ENCODE data around the gene CCDC85A.

CCDC85A gene

DNA sequence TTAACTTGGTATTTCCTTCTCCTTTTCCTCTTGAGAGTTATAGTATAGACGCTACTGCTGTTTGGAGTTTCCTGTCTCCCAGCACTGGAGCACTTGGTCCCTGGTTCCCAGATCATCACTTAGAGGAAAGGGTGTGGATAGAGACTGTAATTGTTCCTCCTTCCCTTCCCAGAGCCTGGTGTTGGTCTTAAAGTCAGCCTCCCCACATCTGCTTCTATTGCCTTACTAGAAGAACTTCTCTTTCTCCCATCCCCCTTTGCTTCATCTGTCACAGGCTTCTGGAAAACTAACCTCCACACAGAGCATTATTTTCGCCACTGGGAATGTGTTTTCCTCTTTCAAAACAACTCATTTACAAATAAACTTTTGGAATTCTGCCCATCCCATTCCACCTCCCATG lies 131.0 kb downstream of the CCDC85A start:
- no peak for DNase-seq

DNA sequence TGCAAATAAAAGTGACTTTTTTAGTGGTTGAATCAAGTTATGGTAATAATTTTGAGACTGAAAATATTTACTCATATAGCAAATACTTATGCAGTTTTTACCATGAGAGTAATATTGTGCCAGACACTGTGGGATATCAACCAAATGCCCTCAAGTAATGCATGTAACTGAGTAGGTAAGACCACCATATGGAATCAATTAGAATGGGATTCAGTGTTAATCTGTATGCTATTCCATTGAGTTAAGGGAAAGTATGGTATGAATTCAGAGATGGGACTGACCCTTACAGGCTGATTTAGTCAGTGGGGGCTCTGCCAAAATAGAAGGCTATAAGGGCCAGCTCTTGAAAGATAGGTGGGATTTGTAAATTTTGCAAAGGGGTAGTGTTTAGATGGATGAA lies 131.6 kb downstream of the CCDC85A start:
- DNase-seq: no peak

DNA sequence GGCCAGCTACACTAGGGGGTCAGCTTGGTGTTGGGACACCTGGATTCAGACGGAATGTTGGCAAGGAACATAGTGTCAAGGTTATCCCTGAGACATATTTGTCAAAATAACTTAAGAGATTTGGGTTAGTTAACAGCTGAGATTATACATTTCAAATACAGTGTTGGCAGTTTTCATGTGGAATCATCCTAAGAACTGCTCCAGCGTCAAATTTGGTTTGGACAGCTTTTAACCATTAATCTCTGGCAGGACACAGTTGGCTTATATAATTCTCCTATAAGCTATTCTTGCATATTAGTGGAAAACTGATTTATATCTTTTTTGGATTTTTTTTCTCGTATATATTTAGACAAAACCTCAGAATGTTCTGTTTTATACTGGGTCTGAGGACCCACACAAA lies 132.2 kb downstream of the CCDC85A start:
- DNase-seq: no peak

DNA sequence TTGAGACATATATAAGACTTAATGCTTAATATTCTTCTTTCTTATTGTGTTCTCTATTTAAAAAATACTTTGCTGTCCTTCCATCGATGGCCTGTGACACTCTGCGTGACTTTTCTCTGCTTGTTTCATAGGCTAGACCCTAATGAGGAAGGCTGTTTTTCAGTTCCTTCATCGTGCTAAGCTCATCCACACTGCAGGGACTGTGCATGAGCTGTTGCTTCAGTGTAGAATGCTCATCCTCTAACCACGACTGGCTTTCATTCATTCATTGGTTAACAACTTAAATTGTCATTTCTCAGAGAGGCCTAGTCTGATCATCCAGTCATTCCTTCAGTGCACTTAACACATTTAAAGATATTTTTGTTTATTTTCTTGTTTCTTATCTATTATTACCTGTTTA lies 134.4 kb downstream of the CCDC85A start:
- DNase-seq: no peak

DNA sequence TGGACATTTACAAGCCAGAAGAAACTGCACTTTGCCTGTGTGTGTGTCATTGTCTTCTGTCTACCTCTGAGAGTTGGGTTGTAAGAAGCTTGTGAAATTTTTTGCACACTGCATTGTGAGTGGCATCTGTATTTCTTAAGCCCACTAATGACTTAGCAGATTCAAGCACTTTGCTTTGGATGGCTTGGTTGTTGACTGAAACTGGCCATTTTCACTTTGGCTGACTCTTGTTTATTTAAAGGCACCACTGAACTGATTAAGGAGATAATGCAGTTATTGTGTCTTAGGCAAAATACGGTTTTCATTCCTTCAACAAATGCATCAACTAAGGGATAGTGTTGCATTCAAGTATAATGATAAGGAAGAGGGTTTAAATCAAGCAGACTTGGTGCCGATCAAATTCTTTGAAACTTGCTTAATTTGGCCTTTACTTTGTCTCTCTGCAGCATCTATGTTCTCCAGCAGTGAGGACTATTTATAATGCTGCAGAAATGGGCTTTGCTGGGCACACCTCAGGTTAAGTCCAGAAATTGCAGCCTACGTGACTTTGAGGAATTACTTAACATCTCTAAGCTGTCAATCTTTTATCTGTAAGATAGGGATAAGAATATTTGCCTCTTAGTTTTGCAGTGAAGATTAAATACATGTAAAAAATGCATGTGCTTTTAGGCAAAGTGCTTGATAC lies 142.0 kb downstream of the CCDC85A start:
- DNase-seq: no peak

DNA sequence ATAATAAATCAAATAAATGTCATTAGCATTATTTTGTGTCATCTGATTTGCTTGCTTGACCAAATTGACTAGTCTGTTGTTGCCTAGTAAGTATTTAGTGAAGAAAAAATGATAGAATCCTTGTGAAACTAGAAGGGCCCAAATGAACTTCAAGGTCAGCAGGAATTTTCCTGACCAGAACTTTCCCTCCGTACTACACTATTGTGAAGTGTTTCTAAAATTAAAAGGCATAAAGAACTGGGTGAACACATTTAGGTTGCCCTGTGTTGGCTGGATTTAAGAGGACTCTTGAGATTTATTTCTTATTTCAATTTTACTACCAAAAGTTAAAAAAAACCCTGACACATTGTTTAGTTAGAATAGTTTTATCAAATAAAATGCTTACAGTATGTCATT lies 142.6 kb downstream of the CCDC85A start:
- no peak for DNase-seq

DNA sequence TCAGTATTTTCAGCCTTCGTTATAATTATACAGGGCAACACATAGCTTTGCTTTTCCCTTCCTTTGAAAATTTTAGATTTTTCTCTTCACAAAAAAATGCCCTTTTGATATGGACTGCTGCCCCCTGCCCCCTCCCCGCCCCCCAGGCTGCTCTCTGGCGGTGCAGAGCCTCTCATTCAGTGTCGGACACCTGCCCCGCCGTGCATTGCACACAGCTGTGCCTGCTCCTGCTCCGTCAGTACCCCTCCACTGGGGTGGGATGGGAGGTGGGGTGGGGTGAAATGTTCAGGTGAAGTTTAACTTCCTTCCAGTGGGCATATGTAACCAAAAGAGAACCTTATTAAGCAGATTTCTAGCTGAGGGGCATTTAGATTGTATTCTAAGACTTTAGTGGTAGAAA lies 148.0 kb downstream of the CCDC85A start:
- DNase-seq: no peak

DNA sequence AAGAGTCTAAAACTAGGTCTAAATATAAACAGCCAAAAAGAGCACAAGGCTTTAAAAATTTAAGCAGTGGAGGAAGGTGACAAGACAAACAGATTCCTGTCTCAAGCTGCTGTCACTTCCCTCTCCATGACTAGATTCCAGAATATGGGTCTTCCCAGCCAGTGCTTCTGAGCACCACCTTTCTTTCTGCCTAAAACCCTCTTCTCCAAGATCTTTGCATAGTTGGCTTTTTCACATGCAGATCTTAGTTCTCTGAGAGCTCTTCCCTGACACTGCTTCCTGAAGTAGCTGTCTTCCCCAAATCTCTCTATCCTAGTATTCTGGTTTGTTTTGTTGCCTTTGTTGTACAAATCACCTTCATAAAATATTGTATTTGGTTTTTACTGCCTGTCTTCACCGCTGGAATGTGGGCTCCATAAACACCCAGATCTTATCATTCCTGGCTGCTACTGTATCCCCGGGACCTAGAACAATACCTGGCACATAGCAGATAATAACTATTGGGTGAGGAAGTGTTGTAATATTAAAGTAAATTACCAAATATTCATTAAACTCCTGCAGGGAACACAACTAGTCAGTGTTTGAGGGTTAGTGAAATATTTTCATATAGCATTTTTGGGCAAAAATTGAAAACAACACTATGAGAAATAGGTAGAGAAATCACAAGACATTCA lies 150.2 kb downstream of the CCDC85A start:
- DNase-seq: no peak

DNA sequence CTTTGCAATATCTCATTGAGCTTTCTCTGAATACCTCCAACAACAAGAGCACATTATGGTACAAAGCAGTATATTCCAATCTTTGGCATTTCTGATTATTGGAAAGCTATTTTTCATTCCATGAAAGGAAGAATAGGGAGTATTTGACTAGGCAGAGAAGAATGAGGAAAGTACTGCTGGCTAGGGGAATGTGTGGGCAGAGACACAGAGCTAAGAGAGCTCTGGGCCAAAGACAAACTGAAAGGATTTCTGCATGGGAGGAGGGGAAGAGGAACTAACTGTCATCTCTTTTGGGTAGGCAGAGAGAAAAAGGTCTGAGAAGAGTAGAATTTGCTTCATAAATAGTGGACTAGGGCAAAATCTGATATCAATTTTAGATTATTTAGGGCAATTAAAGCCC lies 150.8 kb downstream of the CCDC85A start:
- DNase-seq: no peak

DNA sequence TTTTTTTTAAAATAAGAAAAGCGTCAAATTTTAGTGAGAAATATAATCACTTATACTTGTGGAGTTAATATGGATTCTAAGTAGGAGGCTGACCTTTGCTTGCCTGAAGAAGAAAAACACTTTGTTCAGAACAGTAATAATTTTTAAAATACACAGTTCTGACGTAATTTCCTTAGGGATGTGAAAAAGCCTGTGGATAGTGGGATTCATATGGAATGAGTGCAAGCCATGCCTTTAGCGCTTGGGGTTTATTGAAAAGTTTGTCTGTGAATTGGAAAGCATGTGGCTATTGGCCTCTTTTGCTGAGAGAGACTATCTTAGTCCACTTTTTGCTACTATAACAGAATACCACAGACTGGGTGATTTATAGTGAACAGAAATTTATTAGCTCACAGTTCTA lies 151.3 kb downstream of the CCDC85A start:
- DNase-seq: no peak

DNA sequence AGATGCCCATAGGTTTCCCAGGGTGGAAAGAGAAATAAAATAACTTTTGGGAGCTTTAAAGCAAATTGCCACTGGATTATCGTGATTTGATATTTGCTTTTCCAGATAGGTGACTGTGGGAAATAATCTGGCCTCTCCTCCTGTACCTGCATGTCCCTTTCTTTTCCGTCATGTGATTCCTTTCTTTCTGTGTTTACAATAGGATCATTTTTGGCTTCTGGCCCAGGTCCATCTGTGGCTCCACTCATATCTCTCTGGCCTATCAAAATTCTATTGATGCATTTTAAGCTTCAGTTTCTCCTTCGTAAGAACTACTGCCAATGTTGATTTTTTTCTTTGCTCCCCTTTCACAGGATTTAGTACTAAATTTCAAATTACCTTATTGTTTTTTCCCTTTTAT lies 153.6 kb downstream of the CCDC85A start:
- DNase-seq: no peak

DNA sequence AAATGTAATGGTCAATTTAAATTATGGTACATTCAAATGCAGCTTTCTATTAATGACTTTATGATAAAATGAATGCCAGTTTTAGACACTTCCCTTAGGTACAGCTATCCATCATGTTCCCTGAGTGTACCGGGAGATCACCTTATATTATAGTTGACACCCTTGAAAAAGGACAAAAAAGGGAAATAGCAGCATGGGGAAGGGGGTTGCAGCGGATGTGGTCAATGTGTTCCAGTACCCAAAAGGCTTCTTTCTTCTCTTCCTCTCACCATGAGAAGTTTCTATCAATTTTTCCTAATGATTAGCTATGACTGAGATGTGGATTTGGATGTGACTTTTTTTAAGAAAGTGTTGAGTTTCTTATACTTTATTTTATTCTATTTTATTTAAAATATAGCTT lies 154.4 kb downstream of the CCDC85A start:
- DNase-seq: no peak

DNA sequence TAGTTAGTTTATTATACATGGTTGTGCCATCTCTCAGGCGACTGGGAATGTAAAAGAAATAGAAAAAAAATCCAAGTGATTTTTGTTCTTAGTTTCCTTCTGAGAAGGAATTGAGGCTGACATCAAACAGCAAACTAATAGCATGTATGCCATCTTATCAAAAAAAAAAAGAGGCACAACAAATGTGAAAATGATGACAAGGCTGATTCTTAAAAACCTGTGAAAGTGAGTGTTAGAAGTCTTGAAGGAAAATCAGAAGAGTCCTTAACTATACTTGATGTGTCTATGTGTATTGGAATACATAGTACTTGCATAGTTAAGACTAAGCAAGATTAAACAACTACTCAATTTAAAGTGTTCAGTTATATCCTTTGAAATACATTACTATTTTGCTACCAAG lies 161.0 kb downstream of the CCDC85A start:
- DNase-seq: no peak

DNA sequence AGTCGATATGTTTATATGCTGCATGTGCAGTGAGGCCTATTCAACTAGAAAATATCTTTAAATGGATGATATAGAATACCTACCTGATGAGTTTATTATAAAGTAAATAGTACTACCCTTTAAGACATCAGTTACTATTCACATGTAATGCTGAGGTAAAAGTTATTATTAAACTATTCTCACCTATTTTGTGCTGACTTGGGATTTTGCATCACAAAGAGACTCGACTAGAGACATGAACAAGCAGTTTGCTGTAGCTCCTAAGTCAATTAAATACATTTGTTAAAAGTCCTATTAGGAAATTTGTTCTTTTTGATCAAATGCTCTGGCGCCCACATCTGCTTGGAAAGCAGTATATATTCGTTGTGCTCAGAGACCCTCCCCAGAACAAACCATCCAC lies 164.1 kb downstream of the CCDC85A start:
- no peak for DNase-seq

DNA sequence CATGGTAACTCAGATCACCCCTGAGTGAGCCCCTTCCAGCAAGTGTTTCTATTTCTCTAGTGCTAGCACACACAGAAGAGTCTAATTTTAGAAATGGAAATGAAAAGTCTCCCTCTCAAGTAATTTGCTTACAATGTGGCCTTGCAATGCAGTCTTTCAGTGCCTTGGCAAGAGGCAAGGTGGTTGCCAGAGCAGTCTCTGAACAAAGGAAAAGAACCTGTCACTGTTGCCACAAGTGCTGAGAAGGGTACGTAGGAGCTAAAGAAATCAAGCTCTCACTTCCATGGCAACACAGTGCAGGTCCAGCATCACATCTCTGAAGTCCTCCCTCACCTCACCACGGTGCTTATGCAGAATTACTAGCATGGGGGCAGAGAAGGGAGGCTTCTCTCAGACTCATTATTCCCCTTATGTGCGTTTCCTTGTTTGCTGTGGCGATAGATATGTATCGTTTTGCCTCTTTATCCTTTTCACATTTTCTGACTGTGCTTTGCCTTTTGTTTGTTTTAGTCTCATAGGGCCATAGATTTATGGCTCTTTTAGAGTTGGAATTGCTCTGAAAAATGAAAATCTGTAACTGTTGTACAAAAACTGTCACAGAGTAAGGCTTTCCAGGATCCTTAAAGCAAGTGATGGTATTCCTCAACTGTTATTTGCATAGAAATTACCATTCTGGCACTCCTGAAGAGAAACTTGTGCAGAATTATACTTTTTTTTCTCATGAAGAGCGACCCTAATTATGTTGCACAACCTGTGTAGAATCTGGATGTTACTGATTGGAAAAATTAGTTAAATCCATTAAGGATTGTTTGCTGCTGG lies 164.8 kb downstream of the CCDC85A start:
- DNase-seq: no peak

DNA sequence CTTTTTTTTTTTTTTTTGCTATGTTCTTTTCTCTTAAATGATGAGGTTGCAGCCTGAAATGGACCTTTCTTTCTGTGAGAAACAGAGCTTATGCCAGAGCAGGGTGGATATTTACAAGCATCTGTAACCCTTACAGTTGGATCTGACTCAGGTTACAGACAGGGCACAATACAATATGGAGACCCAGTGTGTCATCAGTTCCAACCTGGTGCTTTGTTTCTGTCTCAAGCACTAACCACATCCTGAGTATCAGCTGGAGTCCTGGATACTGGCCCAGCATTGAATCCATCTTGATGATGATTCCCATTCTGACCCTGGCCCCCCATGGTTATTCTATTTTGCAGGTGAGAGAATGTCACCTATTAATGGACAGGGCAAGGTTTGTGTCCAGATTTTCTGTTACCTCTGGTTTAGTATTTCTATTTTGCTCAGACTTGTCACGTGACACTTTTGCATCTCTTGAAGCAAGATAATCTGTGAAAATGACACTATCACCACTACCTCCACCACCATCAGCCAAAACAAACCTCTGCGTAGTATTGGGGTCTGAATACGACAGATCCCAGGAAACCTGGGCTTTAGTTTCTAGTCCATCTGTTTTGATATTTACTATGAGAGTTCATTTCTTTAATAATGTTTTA lies 174.0 kb downstream of the CCDC85A start:
- DNase-seq: no peak

DNA sequence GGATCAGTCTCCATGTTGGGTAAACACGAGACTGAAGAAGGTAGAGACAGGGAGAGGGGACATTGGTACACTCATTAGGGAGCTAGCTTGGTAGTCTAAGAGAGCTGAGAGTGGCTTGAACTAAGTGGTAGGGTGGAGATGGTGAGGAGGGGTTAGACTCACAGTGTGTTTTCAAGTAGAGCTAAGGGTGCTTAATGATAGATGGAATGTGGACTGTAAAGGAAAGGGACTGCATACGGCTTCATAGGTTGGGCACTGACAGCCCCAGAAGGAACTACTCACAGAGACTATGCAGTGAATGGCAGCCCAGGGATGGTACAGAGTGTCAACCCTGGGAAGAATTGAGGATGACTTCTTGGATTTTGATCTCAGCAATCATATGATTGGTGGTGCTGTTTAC lies 178.1 kb downstream of the CCDC85A start:
- no peak for DNase-seq

DNA sequence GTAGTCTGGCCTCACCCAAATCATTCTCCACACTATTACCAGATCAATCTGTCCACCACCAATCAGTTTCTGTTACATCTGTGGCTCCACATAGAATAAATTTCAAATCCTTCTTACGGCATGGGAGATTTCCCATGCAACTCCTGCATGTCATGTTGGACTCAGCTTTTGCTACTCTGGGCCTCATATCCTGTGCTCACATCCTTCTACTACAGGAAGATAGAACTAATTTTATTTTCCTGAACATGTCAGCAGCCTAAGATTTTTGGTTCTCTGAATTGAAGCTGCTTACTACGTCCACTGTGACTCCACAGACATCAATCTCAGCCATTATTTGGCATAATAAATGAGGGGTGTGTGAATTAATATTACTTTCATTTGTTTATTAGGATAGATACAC lies 181.1 kb downstream of the CCDC85A start:
- no peak for DNase-seq

DNA sequence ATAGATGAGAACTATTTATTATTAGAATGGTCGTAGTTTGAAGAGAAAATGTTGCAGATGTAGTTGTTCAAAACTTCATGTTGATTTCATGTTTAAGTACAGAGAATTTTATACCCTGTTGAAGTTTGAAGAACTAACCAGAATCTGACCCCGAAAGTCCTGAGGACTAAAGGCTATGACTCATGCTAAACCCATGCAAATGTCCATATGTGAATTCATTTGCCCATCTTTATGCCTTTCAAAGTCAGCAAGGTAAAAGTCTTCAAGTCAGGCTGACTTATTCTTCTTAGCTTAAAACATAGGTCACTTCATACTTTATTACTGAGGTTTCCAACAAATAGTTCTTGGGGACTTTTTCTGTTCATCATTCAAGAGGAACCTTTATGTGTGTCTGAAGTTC lies 185.5 kb downstream of the CCDC85A start:
- peak; percentile 61 for DNase-seq

DNA sequence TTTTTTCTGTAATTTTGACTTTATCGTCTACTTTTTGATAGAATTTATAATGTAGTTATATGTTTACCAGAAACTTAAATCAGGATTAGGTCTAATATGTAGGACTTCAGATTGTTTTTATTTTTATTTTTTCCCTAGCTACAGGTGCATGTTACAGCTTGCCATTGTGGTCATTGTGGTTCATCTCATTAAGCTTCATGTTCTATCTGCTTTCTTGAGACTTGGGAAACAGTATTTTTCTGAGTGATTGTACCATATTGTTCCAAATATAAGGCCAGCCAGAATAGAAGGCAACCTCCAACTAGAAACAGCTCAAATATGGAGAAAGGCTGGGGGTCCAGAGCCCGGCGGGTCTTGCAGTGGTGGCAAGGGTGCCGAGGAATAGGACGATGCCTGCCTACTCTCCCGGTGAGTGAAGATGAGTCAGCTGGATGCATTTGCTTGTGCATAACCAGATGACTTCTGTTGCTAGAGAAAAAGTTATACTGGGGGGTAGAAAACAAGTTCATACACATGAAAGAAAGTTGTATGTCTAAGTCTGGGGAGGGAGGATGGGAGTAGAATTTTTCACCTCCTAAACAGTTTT lies 188.4 kb downstream of the CCDC85A start:
- DNase-seq: no peak

DNA sequence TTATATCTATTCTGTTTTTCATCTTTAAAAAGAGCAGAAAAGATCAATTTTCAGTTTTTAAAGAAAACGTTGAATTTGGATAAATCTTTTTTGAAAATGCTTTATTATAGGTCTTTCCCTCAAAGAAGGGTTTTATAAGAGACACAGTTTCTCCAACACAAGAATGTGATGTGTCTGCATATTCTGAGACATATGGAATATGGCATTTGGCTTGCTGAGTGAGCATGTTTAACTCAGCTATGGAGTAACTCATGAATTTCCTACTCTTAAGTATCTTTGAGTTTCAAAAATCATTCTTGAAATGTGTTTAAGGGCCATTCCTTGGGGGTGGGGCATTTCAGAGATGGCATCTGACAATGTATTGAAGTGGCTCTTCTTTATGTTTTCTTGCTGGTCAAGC lies 191.5 kb downstream of the CCDC85A start:
- DNase-seq: no peak

DNA sequence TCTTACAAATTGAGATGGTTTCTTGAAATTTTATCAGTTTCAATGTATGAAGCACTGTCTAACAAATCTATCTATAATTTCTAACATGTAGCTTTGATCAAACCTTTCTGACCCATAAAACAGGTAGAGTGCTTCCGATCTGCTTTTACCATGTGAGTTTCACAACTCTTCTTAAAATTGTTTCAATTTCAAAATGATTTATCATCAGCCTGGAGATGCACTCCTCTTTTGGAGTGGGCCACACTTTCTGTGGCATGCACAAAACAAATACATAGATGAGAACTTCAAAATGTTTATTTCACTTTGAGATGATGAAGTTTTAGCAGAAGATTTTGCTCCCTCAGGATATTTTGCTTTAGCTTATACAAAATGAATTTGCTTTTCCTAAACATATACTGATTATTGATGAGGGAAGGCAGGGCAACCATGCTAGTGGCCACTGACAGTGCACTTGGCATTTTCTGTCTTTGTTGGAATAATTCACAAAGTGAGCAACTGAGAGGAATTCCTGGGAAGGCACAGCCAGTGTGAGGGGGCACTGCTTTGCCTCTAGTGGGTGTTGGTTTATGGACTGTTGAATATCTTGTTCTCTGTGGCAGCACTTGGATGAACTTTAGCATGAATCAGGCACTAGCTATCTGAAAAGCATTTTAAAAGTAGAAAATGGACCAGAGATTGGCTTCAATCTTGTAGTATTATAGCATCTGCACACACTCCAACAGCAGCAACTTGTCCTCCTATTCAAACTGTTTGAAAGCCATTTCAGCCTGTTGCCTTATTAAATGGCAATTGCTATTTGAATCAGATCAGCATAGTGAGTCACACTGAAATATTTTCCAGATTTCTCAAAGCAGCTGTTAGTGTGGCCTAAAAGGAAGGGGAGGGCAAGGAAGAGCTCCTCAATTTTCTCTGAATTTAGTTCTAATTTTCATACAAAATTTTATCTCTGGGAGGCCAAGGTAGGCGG lies 193.2 kb downstream of the CCDC85A start:
- DNase-seq: peak; percentile 65
